ENCODE data around the gene FGF14.

- TF ChIP-seq CTCF (IDR thresholded peaks at IDR 0.05) (no peak), POLR2A (IDR thresholded peaks at IDR 0.05) (no peak)
These were observed 627.5 kb downstream of the FGF14 start for GRCh38 chr13:101774393-101774792.
